Ishikawa (cell line): Measurements from ENCODE around the gene HPX.

Experiments used
- CEBPB ChIP-seq: IDR thresholded peaks from 2 replicates; pipeline ENCODE4 v1.6.1; 2012
- REST ChIP-seq: IDR thresholded peaks from 2 replicates; pipeline ENCODE4 v1.6.1; 2012; ENCODE audit warnings: low read depth, mild to moderate bottlenecking
- TAF1 ChIP-seq: IDR thresholded peaks from 2 replicates; pipeline ENCODE4 v1.6.1; 2012; ENCODE audit warnings: low read depth, mild to moderate bottlenecking

- TF ChIP-seq TAF1 (no peak), REST (no peak), CEBPB (no peak)
Measured at GRCh38 chr11:6388748-6389147, 52.0 kb downstream of the HPX start.
